PFSK-1 (cell line): Measurements from ENCODE around the gene MLC1.

Experiments used
- FOXP2 ChIP-seq: optimal IDR thresholded peaks from 2 replicates; pipeline ENCODE3; 2011; ENCODE audit warnings: borderline replicate concordance, control low read depth, inconsistent platforms; ENCODE audit not compliant: insufficient read depth; ENCODE audit errors: extremely low read length, extremely low read depth
- POLR2AphosphoS5 ChIP-seq: IDR thresholded peaks from 2 replicates; pipeline ENCODE4 v1.6.1; 2012; ENCODE audit warnings: low read depth, mild to moderate bottlenecking, control low read depth, low read length, moderate library complexity
- TF ChIP-seq, protein P1 (sequence below), 2 experiments: IDR thresholded peaks; 2 replicates each; pipeline versions ENCODE4 v1.6.1 to v1.8.0; 2011 to 2012; ENCODE audit warnings: low read depth in 2 of 2, low read length in 2 of 2, control low read depth in 1 of 2, inconsistent platforms in 1 of 2, mild to moderate bottlenecking in 1 of 2, moderate library complexity in 1 of 2; ENCODE audit not compliant: insufficient read depth in 1 of 2

DNA sequence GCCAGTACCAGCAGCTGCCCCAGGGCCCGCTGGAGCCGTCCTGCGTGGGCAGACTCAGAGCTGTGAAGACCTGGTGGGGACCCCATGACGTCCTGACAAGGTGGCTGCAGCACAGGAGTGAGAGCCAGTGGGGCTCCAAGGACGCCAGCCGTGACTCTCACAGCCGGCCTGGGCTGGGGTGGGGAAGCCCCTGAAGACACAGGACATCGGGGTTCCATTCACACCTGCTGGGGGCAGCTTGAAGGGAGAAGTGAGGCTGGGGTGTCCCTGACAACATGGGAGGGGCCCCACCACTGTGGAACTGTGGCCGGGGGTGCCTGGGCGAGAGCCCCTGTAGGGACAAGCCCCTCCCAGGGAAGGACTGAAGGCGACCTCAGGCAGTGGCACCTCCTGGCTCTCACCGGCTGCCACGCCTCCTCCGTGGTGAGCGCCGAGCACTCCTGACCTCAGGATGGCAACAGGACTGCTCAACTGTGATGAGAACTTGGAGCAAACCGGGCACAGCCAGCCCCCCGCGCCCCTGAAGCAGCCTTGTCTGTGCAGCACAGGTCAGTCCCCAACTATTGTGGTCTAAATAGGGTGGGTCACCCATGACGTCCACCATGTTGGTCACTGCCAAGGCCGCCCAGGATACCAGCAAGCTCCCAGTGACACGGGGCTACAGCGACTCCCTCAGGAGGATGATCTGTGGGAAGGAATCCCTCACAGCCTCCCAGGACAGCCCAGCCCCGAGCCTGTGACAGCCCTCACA is 49.9 kb downstream of the MLC1 start:
- TF ChIP-seq, protein P1, sequence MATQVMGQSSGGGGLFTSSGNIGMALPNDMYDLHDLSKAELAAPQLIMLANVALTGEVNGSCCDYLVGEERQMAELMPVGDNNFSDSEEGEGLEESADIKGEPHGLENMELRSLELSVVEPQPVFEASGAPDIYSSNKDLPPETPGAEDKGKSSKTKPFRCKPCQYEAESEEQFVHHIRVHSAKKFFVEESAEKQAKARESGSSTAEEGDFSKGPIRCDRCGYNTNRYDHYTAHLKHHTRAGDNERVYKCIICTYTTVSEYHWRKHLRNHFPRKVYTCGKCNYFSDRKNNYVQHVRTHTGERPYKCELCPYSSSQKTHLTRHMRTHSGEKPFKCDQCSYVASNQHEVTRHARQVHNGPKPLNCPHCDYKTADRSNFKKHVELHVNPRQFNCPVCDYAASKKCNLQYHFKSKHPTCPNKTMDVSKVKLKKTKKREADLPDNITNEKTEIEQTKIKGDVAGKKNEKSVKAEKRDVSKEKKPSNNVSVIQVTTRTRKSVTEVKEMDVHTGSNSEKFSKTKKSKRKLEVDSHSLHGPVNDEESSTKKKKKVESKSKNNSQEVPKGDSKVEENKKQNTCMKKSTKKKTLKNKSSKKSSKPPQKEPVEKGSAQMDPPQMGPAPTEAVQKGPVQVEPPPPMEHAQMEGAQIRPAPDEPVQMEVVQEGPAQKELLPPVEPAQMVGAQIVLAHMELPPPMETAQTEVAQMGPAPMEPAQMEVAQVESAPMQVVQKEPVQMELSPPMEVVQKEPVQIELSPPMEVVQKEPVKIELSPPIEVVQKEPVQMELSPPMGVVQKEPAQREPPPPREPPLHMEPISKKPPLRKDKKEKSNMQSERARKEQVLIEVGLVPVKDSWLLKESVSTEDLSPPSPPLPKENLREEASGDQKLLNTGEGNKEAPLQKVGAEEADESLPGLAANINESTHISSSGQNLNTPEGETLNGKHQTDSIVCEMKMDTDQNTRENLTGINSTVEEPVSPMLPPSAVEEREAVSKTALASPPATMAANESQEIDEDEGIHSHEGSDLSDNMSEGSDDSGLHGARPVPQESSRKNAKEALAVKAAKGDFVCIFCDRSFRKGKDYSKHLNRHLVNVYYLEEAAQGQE (IDR thresholded peaks at IDR 0.05; ENCODE audit: insufficient read depth in 1 of 2, low read depth in 2 of 2, low read length in 2 of 2), result no peak
- TF ChIP-seq POLR2AphosphoS5 (no peak), FOXP2 (no peak)
